Stimulated activated CD4-positive, alpha-beta T cell treated with anti-CD3 and anti-CD28 coated beads, Interleukin-4, amount 100 ng/mL, for 48 hours (primary cell): ENCODE data around the gene TAF1.
"Not testable (repeated sequence)": the region's sequence is repeated elsewhere in the genome, so short reads cannot be mapped to it uniquely, and the experiment has no call there.

ENCODE experiments used
- DNase-seq, 2 donors: peaks; one replicate each; pipeline ENCODE4 v3.0.0-alpha.2; 2020; ENCODE audit warnings: low read depth in 2 of 2

Gene TAF1

GRCh38 chrX:71510161-71510560, 144.0 kb downstream of the TAF1 start:
- no peak for DNase-seq

- DNase-seq, result not testable (repeated sequence)
Observed at GRCh38 chrX:71513731-71514130, 147.6 kb downstream of the TAF1 start.

GRCh38 chrX:71514367-71515037, 148.3 kb downstream of the TAF1 start:
- no peak for DNase-seq

DNA sequence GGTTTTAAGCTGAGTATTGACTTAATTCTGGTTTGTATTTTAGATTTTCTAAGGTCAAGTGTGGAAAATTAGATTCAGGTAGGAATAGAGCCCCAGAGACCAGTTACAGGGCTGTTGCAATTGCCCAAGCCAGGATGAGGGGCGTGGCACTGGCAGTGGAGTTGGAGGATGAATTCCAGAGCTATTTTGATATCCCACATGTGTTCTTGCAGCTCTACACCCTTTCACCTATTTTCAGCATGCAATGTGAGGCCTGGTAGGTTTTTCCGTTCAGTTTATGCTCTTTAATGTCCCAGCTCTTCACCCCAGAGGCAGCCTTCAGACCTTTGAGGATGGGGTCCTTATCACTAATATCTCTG, 148.9 kb downstream of the TAF1 start:
- no peak for DNase-seq
